Stimulated activated effector memory CD8-positive, alpha-beta T cell treated with anti-CD3 and anti-CD28 coated beads, Interleukin-12 subunit alpha, Interleukin-12 subunit beta, amount 100 ng/mL, for 72 hours (primary cell): ENCODE measurements around the gene CELA3B.
"Not testable (repeated sequence)": the region's sequence is repeated elsewhere in the genome, so short reads cannot be mapped to it uniquely, and the experiment has no call there.

Experiments used
- ATAC-seq: fragments of 150-1000 bp; cut with Tn5 transposase; 2 replicates; pipeline ENCODE4 v1.10.0; 2021
- DNase-seq, 2 donors: peaks; one replicate each; pipeline ENCODE4 v3.0.0; 2021 to 2022; ENCODE audit warnings: low spot score in 2 of 2
- H3K27ac Mint-ChIP-seq: one replicate; pipeline ENCODE4 v1.8.0; 2022; ENCODE audit warnings: mild to moderate bottlenecking, mixed read lengths
- H3K36me3 Mint-ChIP-seq: one replicate; pipeline ENCODE4 v1.8.0; 2022; ENCODE audit warnings: mild to moderate bottlenecking, mixed read lengths
- H3K4me1 Mint-ChIP-seq: one replicate; pipeline ENCODE4 v1.8.0; 2022; ENCODE audit warnings: mixed read lengths
- H3K4me3 Mint-ChIP-seq: one replicate; pipeline ENCODE4 v1.8.0; 2022; ENCODE audit warnings: mild to moderate bottlenecking, mixed read lengths
- H3K9me3 Mint-ChIP-seq: one replicate; pipeline ENCODE4 v1.8.0; 2022; ENCODE audit warnings: mixed read lengths

The CELA3B gene

GRCh38 chr1:22031214-22031962, 54.6 kb downstream of the CELA3B start:
- no peak for DNase-seq
- H3K4me3 Mint-ChIP-seq = no peak overlapping the region

GRCh38 chr1:22034834-22035233, 58.0 kb downstream of the CELA3B start:
- Mint-ChIP-seq H3K4me1 (peaks cover 15% of the 10 kb centered on the region), H3K36me3 (peaks cover 12% of the 10 kb centered on the region)
- H3K27ac Mint-ChIP-seq, ATAC-seq, H3K4me3 Mint-ChIP-seq, H3K9me3 Mint-ChIP-seq, DNase-seq: not testable (repeated sequence)

More at GRCh38 chr1:22031214-22031962, 54.6 kb downstream of the CELA3B start:
- no peak overlapping the region for H3K27ac Mint-ChIP-seq
- no peak for ATAC-seq
- peaks cover 17% of the 10 kb centered on the region for H3K4me1 Mint-ChIP-seq
- H3K9me3 Mint-ChIP-seq = no peaks in the 10 kb centered on the region
- peaks cover 20% of the 10 kb centered on the region for H3K36me3 Mint-ChIP-seq

- ATAC-seq (no peak), DNase-seq (no peak)
- Mint-ChIP-seq H3K4me3 (no peak overlapping the region), H3K36me3 (peaks cover 2% of the 10 kb centered on the region), H3K4me1 (peaks cover 30% of the 10 kb centered on the region), H3K9me3 (no peaks in the 10 kb centered on the region), H3K27ac (peak overlapping the region; percentile 96)
Observed at GRCh38 chr1:22037520-22037919, 60.7 kb downstream of the CELA3B start.

- peak overlapping the region; percentile 96 for H3K27ac Mint-ChIP-seq
- H3K36me3 Mint-ChIP-seq = no peaks in the 10 kb centered on the region
- no peak overlapping the region for H3K4me3 Mint-ChIP-seq
- peaks cover 35% of the 10 kb centered on the region for H3K4me1 Mint-ChIP-seq
- DNase-seq = no peak
- ATAC-seq = no peak
- no peaks in the 10 kb centered on the region for H3K9me3 Mint-ChIP-seq
Observed at GRCh38 chr1:22038036-22038435, 61.2 kb downstream of the CELA3B start.
